ENCODE measurements around the gene XYLB. TPM values are rescaled to one million over a fixed set of nuclear protein-coding genes. Genes with fewer than 3 reads are reported as not detected.

The XYLB gene
- total RNA-seq, 4 donors from 2014 or later = 3.1 to 6.6 (median 4.1) TPM

DNA sequence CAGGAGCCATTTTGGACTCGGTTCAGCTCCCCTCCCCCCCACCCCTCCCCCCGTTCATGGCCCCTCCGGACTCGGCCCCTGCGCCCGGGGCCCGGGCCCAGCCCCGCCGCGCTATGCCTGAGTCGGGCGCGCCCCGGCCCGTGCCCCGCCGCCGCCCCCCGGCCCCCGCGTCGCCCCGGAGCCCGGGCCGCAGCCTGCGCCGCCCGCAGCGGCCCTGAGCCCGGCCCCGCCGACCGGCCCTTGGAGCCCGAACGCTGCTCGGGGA is 107.3 kb downstream of the XYLB start:
- Histone ChIP-seq H3K27me3 (no peaks in the 10 kb centered on the region), H3K27ac (peak overlapping the region; percentile 81 to 95 (median 85)), H3K4me3 (peak overlapping the region; percentile 78 to 97 (median 89)), H3K9me3 (no peaks in the 10 kb centered on the region), H3K36me3 (no peaks in the 10 kb centered on the region), H3K4me1 (peaks cover 0 to 43% (median 15%) of the 10 kb centered on the region in 4 donors)
- TF ChIP-seq EP300 (IDR thresholded peaks at IDR 0.05) (no peak), POLR2A (IDR thresholded peaks at IDR 0.05) (no peak)
- TF ChIP-seq, protein P1, sequence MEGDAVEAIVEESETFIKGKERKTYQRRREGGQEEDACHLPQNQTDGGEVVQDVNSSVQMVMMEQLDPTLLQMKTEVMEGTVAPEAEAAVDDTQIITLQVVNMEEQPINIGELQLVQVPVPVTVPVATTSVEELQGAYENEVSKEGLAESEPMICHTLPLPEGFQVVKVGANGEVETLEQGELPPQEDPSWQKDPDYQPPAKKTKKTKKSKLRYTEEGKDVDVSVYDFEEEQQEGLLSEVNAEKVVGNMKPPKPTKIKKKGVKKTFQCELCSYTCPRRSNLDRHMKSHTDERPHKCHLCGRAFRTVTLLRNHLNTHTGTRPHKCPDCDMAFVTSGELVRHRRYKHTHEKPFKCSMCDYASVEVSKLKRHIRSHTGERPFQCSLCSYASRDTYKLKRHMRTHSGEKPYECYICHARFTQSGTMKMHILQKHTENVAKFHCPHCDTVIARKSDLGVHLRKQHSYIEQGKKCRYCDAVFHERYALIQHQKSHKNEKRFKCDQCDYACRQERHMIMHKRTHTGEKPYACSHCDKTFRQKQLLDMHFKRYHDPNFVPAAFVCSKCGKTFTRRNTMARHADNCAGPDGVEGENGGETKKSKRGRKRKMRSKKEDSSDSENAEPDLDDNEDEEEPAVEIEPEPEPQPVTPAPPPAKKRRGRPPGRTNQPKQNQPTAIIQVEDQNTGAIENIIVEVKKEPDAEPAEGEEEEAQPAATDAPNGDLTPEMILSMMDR (IDR thresholded peaks at IDR 0.05) = no peak
- no peak for DNase-seq (ENCODE audit: low spot score in 2 of 2)
- WGBS, 2 donors = 0% methylated on average over 6 of the region's 36 CpGs; no CpG with 5 or more reads in 1 of the 2 donors

DNA sequence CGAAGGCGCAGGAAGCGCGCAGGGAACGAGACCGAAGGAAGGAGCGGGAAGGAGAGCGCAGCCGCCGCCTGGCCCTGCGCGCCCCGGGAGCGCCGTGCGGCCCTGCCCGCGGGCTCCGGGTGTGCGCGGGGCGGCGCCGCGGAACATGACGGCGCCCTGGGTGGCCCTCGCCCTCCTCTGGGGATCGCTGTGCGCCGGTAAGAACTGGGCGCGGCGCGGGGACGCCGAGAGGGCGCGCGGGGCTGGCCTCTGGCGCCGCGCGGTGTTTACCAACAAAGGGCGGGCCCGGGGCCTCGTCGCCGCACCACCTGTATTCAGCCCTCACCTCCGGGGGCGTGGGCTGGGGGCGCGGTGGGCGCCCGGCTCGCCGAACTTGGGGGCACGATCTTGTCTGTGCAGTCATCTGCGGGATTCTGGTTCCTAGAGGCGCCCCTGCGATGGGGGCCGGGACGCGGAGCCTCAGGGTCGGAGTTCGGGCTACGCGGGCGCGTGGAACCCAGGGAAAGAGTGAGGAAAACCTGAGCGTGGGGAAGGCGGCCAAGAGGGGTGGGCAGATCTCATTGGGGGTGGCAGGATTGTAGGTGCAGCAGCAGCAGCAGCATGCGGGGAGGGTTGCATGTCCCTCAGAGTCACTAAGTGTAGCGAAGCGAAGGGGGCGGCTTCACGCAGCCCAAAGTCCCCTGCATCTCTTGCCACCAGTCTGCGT is 107.7 kb downstream of the XYLB start:
- no peak for DNase-seq (ENCODE audit: low spot score in 2 of 2)
- peak overlapping the region; percentile 81 to 95 (median 85) for H3K27ac ChIP-seq
- 1% methylated on average over 43 to 62 of the region's 78 CpGs for WGBS, 2 donors
- no peaks in the 10 kb centered on the region for H3K27me3 ChIP-seq
- H3K4me3 ChIP-seq = peak overlapping the region; percentile 78 to 97 (median 89)
- H3K4me1 ChIP-seq = peaks cover 0 to 48% (median 19%) of the 10 kb centered on the region in 4 donors
- TF ChIP-seq, protein P1 (IDR thresholded peaks at IDR 0.05) = no peak
- TF ChIP-seq EP300 (IDR thresholded peaks at IDR 0.05) = no peak
- peak in 1 of 2 donors; percentile 31 for TF ChIP-seq POLR2A (IDR thresholded peaks at IDR 0.05)
- no peaks in the 10 kb centered on the region for H3K36me3 ChIP-seq
- no peaks in the 10 kb centered on the region for H3K9me3 ChIP-seq

DNA sequence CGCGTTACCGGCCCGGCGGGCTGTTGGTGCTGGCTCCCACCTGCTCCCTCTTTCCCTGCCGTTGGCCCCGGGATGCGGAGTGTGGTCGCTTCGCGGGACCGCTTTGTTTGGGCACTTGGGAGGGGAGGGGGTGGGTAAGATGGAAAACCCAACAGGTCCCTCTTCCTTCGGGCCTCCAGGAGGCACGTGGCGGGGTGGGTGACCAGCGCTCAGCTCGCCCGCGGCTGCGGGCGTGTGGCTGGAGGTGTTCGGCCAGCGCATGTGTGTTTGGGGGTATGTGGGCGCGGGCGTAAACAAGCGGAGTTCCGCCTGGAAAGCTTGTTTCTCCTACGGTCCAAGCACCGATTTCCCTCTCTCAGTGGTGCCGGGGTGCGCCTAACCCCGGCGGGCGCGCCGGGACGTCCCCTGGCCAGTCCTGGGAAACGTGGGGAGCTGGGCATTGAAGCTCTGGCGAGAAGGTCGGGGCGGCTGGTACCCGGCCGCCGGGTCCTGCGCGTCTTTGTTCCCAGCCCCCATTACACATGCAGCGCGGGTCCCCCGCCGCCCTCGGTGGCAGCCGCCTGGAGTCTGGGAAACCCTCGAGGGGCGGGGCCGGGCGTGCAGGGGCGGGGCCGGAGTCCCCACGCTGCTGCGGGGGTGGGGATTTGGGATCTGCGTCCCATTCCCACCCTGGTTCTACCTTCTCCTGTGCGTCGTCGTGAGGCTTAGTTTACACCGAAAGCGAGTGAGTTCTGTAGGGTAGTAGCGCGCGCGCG is 108.5 kb downstream of the XYLB start:
- H3K4me1 ChIP-seq = peaks cover 0 to 55% (median 26%) of the 10 kb centered on the region in 4 donors

DNA sequence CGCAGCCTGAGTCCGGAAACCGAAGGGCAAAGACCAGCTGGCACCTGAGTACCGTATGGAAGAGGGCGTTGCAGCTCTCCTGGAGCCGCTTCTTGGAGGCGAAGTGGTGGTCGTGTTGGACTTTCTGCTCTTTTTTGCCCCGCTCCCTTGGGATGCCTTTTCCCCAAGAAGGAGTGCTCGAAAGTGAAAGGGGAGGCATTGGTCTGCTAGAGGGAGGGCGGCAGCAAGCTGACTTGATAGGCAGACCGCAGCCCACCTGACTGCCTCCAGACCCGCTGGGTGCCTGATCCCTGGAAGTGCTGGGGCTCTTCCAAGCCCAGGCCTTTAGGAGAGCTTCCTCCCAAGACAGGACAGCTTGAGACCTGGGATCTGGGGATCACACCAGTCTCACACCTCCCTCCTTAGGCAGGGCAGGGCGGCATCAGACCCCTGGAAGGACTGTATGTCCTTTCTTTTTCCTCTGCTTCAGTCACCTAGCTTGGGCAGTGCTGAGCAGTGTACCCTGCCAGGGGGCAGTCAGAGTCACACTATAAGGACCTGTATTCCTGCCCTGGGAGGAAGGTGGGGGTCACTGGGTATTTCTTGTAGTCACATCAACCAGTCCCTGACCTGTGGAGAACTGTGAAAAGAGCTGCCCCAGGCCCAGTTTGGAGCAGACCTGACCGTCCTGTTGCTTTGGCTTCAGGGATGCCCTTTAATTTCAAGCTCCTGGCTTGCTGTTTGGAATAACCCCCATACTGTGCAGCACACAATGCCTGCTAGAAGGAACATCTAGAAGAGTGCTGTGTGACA is 109.2 kb downstream of the XYLB start:
- H3K27ac ChIP-seq = peak overlapping the region in 3 of 4 donors; percentile 84 to 95 (median 86)
- no peaks in the 10 kb centered on the region for H3K27me3 ChIP-seq
- H3K9me3 ChIP-seq = no peaks in the 10 kb centered on the region
- peaks cover 0 to 63% (median 30%) of the 10 kb centered on the region in 4 donors for H3K4me1 ChIP-seq
- no peaks in the 10 kb centered on the region for H3K36me3 ChIP-seq
- DNase-seq (ENCODE audit: low spot score in 2 of 2) = no peak
- TF ChIP-seq, protein P1 (IDR thresholded peaks at IDR 0.05) = no peak
- no peak for TF ChIP-seq POLR2A (IDR thresholded peaks at IDR 0.05)
- TF ChIP-seq EP300 (IDR thresholded peaks at IDR 0.05) = no peak
- peak overlapping the region; percentile 78 to 97 (median 89) for H3K4me3 ChIP-seq
- 12% methylated on average over 15 of the region's 15 CpGs for WGBS, 2 donors

More for the DNA sequence above, 108.5 kb downstream of the XYLB start:
- TF ChIP-seq EP300 (IDR thresholded peaks at IDR 0.05) = peak in 1 of 2 donors; percentile 58
- TF ChIP-seq POLR2A (IDR thresholded peaks at IDR 0.05) = no peak
- TF ChIP-seq, protein P1 (IDR thresholded peaks at IDR 0.05) = no peak
- H3K4me3 ChIP-seq = peak overlapping the region; percentile 78 to 97 (median 89)
- H3K27ac ChIP-seq = peak overlapping the region; percentile 81 to 95 (median 85)
- no peaks in the 10 kb centered on the region for H3K27me3 ChIP-seq
- no peaks in the 10 kb centered on the region for H3K9me3 ChIP-seq
- 1% methylated on average over 10 to 58 of the region's 72 CpGs for WGBS, 2 donors
- DNase-seq (ENCODE audit: low spot score in 2 of 2) = peak; percentile 57 to 64
- no peaks in the 10 kb centered on the region for H3K36me3 ChIP-seq
